Fibroblast of peridontal ligament (primary cell): ENCODE results near the gene FRMD4B.
"Not testable (repeated sequence)": the region's sequence is repeated elsewhere in the genome, so short reads cannot be mapped to it uniquely, and the experiment has no call there.

ENCODE experiments used
- DNase-seq: peaks from one replicate; pipeline ENCODE4 v3.0.0-alpha.2; 2010; ENCODE audit errors: extremely low read depth

Gene FRMD4B

GRCh38 chr3:69244039-69244438 lies 141.8 kb downstream of the FRMD4B start:
- DNase-seq: no peak

DNA sequence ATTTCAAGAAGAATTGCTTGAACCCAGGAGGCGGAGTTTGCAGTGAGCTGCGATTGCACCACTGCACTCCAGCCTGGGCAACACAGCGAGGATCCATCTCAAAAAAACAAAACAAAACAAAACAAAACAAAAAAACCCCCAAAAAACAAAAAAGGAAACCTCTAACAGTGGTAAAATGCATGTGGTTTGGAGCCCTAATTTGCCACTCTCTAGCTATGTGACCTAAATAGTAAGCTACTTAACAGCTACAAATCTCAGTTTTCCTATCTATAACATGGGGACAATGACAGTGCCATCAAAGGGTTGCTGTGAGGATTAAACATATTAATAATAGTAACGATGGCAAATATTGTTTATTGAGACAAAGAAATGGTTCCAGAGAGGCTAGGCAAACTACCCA lies 144.1 kb downstream of the FRMD4B start:
- no peak for DNase-seq

DNA sequence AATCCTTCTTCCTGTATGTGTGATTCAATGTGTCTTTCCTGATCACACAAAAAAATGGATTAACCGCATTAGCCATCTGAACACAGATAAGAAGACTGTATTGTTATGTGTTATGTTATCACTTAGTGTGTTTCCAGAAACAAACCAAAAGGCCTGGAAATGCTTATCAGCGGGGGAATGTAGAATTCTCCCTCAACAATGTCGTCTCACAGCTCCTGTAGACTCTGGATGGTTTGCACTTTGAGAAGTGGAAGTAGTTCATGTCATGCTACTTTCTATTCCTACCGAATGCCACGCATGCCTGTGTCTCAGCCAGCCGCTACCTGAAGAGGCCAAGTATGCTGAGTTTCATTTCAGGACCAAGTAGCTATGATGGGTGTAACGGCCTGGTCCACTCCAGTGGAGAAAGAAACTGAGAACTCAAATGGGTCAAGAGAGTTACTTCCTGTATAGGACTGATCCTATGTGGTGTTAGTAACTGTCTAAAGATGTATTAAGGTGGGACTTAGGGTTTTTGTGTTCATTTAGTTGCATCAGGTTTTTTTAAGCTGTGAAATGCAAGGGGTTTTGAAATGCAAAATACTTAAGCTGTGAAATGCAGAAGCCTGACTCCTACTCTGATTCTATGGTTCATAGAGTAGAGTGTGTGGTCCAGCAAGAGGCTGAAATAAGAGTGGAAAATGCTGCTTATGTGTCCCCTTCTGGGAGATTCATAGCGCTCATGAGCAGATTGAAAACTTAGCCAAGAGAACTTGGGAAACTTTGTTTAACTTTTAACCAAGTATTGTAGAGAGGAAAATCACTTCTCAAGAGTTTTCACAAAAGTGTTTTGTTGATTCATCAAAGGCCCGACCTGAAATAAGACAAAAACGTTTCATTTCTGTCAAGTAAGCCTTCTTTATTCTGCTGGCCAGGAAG lies 145.0 kb downstream of the FRMD4B start:
- DNase-seq: no peak

GRCh38 chr3:69239063-69239462 lies 146.8 kb downstream of the FRMD4B start:
- no peak for DNase-seq

- no peak for DNase-seq
Observed at GRCh38 chr3:69236812-69237707, 148.8 kb downstream of the FRMD4B start.

DNA sequence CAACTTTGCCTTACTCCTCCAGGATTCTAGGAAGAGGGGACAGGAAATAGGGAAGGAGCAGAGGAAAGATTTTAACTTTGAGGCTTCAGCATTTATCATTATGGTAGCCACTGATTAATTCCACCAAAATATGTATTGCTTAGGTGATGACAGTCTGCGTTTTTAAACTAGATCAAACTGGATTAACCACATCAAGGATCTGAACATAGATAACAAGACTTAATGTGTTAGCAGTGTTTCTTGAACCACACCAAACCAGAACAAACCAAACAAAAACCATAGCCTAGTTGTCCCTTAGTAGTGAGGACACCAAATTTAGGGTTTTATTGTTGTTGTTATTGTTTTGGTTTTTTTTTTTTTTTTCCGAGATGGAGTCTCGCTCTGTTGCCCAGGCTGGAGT lies 150.0 kb downstream of the FRMD4B start:
- no peak for DNase-seq

GRCh38 chr3:69235227-69235626 lies 150.7 kb downstream of the FRMD4B start:
- not testable (repeated sequence) for DNase-seq

DNA sequence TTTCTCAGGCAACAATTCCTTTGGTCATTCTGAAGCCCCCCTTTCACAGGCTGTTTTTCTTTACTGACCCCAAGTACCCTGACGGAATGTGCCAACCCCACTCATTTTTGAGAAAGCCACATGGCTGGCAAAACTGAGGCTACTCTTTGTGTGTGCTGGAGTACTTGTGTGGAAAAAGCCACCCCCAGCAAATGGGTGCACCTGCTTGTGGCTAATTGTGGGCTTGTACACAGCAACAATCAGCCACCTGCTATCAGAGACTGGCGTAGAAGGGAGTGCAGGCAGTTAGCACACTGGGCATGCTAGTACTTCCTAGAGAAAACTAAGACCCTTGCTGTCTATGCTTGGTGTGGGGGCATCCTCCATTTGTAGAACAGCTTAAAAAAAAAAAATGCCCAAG lies 153.4 kb downstream of the FRMD4B start:
- no peak for DNase-seq

GRCh38 chr3:69231929-69232440 lies 153.9 kb downstream of the FRMD4B start:
- DNase-seq: no peak

DNA sequence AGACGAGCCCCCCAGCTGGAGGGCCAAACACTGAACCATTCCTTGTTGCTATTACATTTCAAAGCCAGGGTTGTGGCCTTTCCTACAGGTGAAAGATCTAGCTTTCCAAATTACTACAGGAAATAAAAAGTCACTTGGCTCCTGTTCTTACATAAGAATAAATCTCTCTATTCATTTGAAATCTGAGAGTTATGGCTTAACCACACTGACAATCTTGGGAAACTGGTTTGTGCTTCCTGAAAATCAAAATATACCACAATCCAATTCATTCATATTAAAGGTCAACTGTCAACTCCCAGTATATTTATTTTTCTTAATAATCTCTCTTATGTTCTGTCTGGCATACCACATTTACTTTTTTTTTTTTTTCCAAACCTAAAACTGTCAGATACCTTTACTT lies 159.8 kb downstream of the FRMD4B start:
- DNase-seq: no peak

DNA sequence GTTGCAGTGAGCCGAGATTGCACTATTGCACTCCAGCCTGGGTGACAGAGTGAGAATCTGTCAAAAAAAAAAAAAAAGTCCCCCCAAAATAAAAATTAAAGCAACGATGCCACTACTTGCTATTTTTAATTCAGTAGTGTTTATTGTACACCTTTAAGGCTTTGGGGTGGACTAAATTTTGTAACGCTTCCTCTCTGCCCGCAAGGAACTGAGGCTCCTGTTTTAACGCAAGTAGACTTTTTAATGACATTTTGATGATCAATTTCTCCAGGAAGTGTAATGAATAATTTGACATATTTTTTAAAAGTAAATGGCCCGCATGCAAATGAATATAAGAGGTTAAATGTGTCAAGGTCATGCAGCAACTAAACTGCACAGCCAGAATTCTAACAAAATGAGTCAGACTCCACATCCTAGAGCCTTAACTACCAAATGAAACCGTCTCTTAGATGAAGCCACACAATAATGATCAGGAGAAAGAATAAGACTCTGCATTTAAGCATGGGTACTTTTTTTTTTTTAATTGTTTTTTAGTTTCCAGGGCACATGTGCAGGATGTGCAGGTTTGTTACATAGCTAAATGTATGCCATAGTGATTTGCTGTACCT lies 166.7 kb downstream of the FRMD4B start:
- DNase-seq: no peak

GRCh38 chr3:69218079-69218478 lies 167.8 kb downstream of the FRMD4B start:
- DNase-seq: no peak

GRCh38 chr3:69216981-69217380 lies 168.9 kb downstream of the FRMD4B start:
- DNase-seq: no peak

GRCh38 chr3:69214241-69214640 lies 171.6 kb downstream of the FRMD4B start:
- no peak for DNase-seq

DNA sequence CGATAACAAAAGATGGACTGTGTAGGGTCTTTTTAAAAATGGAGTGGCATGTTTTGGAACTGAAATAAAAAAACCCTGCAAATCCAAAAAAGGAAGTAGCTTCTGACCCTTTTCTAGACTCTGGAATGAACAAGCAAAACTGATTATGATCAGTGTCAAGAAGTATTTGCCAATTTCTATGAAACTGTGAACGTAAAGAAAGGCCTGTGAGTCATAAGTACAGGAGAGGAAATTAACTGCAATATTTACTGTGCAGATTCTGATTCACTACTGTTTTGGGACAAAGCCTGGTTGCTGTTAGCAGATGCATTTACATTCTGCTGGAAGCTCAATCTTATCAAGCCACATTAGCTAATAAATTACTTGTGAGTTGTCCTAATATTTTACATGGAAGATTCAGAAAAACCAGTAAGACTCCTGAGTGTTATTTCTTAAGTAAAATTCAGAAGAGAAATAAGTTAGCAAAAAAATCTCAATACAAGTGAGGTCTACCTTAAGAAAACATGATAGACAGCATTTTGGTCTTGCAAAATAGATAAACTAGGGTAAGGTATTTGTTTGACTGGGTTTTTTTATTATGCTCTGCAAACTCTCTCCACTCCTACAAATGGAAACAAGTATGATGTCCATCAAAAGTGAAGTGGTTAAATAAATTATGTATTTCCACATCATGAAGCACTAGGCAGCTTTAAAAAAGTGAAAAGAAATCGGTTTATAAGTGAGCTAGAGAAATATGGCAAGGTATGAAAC lies 173.3 kb downstream of the FRMD4B start:
- DNase-seq: peak; percentile 20

GRCh38 chr3:69210068-69210730 lies 175.7 kb downstream of the FRMD4B start:
- no peak for DNase-seq

DNA sequence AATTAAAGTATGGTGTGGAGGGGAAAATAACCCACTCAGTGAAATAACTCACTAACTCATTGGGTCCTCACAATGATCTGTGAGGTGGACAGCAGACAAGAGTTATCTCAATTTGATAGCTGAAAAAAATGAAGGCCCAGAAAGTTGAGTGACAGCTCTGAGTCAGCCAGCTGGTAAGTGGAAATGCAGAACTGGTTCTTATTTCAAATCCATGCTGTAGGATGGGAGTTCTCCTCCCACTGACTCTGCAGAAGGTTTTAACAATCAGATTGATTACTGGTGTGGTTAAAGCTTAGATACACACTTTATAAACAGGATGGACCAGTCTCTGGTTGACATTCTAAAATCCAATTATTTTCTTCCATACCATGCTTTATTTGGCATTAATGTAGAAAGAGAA lies 176.5 kb downstream of the FRMD4B start:
- DNase-seq: no peak

- no peak for DNase-seq
Observed at GRCh38 chr3:69207031-69207430, 178.9 kb downstream of the FRMD4B start.

GRCh38 chr3:69205385-69205784 lies 180.5 kb downstream of the FRMD4B start:
- DNase-seq: no peak

- no peak for DNase-seq
Observed at GRCh38 chr3:69204315-69204957, 181.5 kb downstream of the FRMD4B start.
